ENCODE measurements around the gene NFYB.

DNA sequence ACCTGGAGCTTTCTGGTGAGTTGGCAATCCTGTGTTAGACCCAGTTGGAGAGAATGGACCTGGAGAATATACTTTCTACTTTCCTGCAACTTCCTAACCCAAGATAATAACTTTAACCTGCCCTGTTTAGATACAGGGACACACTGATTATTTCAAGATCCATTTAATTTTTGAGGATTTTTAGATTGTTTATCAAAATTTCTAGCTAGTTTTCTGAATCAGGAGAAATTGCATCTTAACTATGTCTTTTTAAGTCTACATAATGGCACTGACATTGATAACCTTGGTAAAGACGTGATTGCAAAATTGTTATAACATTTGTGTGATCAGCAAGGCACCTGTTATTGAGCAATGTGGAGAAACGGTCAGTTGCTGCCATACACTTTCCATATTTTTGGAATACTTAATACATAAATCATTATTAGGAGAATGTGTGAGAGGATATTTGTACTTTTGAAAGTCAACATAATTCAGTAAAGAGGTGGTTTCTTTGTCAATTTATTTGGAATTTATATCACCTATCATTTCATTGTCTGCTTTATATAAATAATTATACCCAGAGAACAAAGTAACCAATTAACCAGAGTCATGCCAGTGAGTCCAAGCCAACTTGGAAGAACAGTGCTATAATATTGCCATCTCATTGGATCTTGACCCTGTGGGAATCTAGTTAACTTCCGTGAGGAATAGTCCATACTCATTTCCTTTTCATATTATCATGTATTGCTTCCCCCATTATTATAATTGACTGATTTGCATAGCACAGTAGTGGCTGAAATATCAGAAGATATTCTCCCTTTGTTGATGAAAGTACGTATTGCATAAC is 28.4 kb downstream of the NFYB start:
- TF ChIP-seq, protein P1, sequence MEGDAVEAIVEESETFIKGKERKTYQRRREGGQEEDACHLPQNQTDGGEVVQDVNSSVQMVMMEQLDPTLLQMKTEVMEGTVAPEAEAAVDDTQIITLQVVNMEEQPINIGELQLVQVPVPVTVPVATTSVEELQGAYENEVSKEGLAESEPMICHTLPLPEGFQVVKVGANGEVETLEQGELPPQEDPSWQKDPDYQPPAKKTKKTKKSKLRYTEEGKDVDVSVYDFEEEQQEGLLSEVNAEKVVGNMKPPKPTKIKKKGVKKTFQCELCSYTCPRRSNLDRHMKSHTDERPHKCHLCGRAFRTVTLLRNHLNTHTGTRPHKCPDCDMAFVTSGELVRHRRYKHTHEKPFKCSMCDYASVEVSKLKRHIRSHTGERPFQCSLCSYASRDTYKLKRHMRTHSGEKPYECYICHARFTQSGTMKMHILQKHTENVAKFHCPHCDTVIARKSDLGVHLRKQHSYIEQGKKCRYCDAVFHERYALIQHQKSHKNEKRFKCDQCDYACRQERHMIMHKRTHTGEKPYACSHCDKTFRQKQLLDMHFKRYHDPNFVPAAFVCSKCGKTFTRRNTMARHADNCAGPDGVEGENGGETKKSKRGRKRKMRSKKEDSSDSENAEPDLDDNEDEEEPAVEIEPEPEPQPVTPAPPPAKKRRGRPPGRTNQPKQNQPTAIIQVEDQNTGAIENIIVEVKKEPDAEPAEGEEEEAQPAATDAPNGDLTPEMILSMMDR (IDR thresholded peaks at IDR 0.05): no peak
- TF ChIP-seq EZH2phosphoT487 (IDR thresholded peaks at IDR 0.05) (no peak), EZH2 (IDR thresholded peaks at IDR 0.05) (no peak)
